T-helper 2 cell treated with Interferon-gamma antibody and Interleukin-4, amounts not matched to agents 5 μg/mL and 100 μg/mL, for 36 hours (primary cell): ENCODE measurements around the gene SPTLC3.
A peak's percentile ranks its signal among the peaks of the same experiment; 100 is the strongest.

Experiments
- DNase-seq: peaks from one replicate; pipeline ENCODE4 v3.0.0; 2021; ENCODE audit warnings: low spot score
- H3K27ac Mint-ChIP-seq: one replicate; pipeline ENCODE4 v1.8.0; 2021; ENCODE audit warnings: mild to moderate bottlenecking, mixed read lengths
- H3K27me3 Mint-ChIP-seq: one replicate; pipeline ENCODE4 v1.8.0; 2021; ENCODE audit warnings: low read depth, mixed read lengths
- H3K36me3 Mint-ChIP-seq: one replicate; pipeline ENCODE4 v1.8.0; 2021; ENCODE audit warnings: low read depth, mixed read lengths
- H3K4me1 Mint-ChIP-seq: one replicate; pipeline ENCODE4 v1.8.0; 2021; ENCODE audit warnings: low read depth, mixed read lengths
- H3K4me3 Mint-ChIP-seq: one replicate; pipeline ENCODE4 v1.8.0; 2022; ENCODE audit warnings: mild to moderate bottlenecking, moderate library complexity, mixed read lengths
- H3K9me3 Mint-ChIP-seq: one replicate; pipeline ENCODE4 v1.8.0; 2021; ENCODE audit warnings: mixed read lengths

Gene SPTLC3

GRCh38 chr20:13006825-13007224 is 1.9 kb upstream of the SPTLC3 start:
- H3K4me3 Mint-ChIP-seq, result no peak overlapping the region
- no peaks in the 10 kb centered on the region for H3K36me3 Mint-ChIP-seq
- H3K27ac Mint-ChIP-seq, result no peak overlapping the region
- H3K4me1 Mint-ChIP-seq, result peaks cover 16% of the 10 kb centered on the region
- peaks cover 13% of the 10 kb centered on the region for H3K27me3 Mint-ChIP-seq
- DNase-seq, result no peak
- H3K9me3 Mint-ChIP-seq, result no peaks in the 10 kb centered on the region

GRCh38 chr20:13007596-13007995 is 1.2 kb upstream of the SPTLC3 start:
- no peaks in the 10 kb centered on the region for H3K36me3 Mint-ChIP-seq
- H3K9me3 Mint-ChIP-seq, result no peaks in the 10 kb centered on the region
- no peak overlapping the region for H3K4me3 Mint-ChIP-seq
- H3K4me1 Mint-ChIP-seq, result peaks cover 16% of the 10 kb centered on the region
- no peak for DNase-seq
- H3K27ac Mint-ChIP-seq, result no peak overlapping the region
- peaks cover 13% of the 10 kb centered on the region for H3K27me3 Mint-ChIP-seq

GRCh38 chr20:13009682-13010406 is 1.1 kb downstream of the SPTLC3 start:
- peak overlapping the region; percentile 78 for H3K4me3 Mint-ChIP-seq
- peaks cover 13% of the 10 kb centered on the region for H3K27me3 Mint-ChIP-seq
- H3K4me1 Mint-ChIP-seq, result peaks cover 18% of the 10 kb centered on the region
- H3K9me3 Mint-ChIP-seq, result no peaks in the 10 kb centered on the region
- H3K36me3 Mint-ChIP-seq, result no peaks in the 10 kb centered on the region
- DNase-seq, result peak; percentile 7
- peak overlapping the region; percentile 49 for H3K27ac Mint-ChIP-seq

- Mint-ChIP-seq H3K36me3 (no peaks in the 10 kb centered on the region), H3K9me3 (no peaks in the 10 kb centered on the region), H3K27ac (no peak overlapping the region), H3K27me3 (no peaks in the 10 kb centered on the region), H3K4me1 (peaks cover 18% of the 10 kb centered on the region), H3K4me3 (no peak overlapping the region)
- DNase-seq, result no peak
Observed at GRCh38 chr20:13012886-13013285, 4.1 kb downstream of the SPTLC3 start.

GRCh38 chr20:13013411-13013810 is 4.6 kb downstream of the SPTLC3 start:
- Mint-ChIP-seq H3K27me3 (no peaks in the 10 kb centered on the region), H3K4me3 (no peak overlapping the region), H3K36me3 (no peaks in the 10 kb centered on the region), H3K4me1 (peaks cover 18% of the 10 kb centered on the region), H3K27ac (no peak overlapping the region), H3K9me3 (no peaks in the 10 kb centered on the region)
- DNase-seq, result no peak

- Mint-ChIP-seq H3K4me3 (no peak overlapping the region), H3K4me1 (peaks cover 2% of the 10 kb centered on the region), H3K27me3 (no peaks in the 10 kb centered on the region), H3K36me3 (no peaks in the 10 kb centered on the region), H3K9me3 (peaks cover 14% of the 10 kb centered on the region), H3K27ac (no peak overlapping the region)
- DNase-seq, result no peak
Observed at GRCh38 chr20:13017235-13017634, 8.5 kb downstream of the SPTLC3 start.

GRCh38 chr20:13017883-13018535 is 9.2 kb downstream of the SPTLC3 start:
- peaks cover 15% of the 10 kb centered on the region for H3K9me3 Mint-ChIP-seq
- H3K4me3 Mint-ChIP-seq, result no peak overlapping the region
- no peaks in the 10 kb centered on the region for H3K4me1 Mint-ChIP-seq
- H3K27ac Mint-ChIP-seq, result no peak overlapping the region
- DNase-seq, result no peak
- H3K27me3 Mint-ChIP-seq, result no peaks in the 10 kb centered on the region
- no peaks in the 10 kb centered on the region for H3K36me3 Mint-ChIP-seq

GRCh38 chr20:13021205-13021970 is 12.6 kb downstream of the SPTLC3 start:
- no peak for DNase-seq
- H3K9me3 Mint-ChIP-seq, result peaks cover 15% of the 10 kb centered on the region
- H3K27me3 Mint-ChIP-seq, result no peaks in the 10 kb centered on the region
- no peak overlapping the region for H3K4me3 Mint-ChIP-seq
- no peak overlapping the region for H3K27ac Mint-ChIP-seq
- no peaks in the 10 kb centered on the region for H3K4me1 Mint-ChIP-seq
- no peaks in the 10 kb centered on the region for H3K36me3 Mint-ChIP-seq

GRCh38 chr20:13022401-13023155 is 13.8 kb downstream of the SPTLC3 start:
- DNase-seq, result no peak
- Mint-ChIP-seq H3K4me3 (no peak overlapping the region), H3K27me3 (no peaks in the 10 kb centered on the region), H3K9me3 (peaks cover 15% of the 10 kb centered on the region), H3K27ac (no peak overlapping the region), H3K36me3 (no peaks in the 10 kb centered on the region), H3K4me1 (no peaks in the 10 kb centered on the region)

GRCh38 chr20:13024596-13024995 is 15.8 kb downstream of the SPTLC3 start:
- Mint-ChIP-seq H3K9me3 (peaks cover 15% of the 10 kb centered on the region), H3K4me3 (no peak overlapping the region), H3K27ac (no peak overlapping the region), H3K4me1 (no peaks in the 10 kb centered on the region), H3K27me3 (no peaks in the 10 kb centered on the region), H3K36me3 (no peaks in the 10 kb centered on the region)
- DNase-seq, result no peak

GRCh38 chr20:13025181-13025580 is 16.4 kb downstream of the SPTLC3 start:
- Mint-ChIP-seq H3K9me3 (peaks cover 15% of the 10 kb centered on the region), H3K27ac (no peak overlapping the region), H3K27me3 (no peaks in the 10 kb centered on the region), H3K4me1 (no peaks in the 10 kb centered on the region), H3K36me3 (no peaks in the 10 kb centered on the region), H3K4me3 (no peak overlapping the region)
- DNase-seq, result no peak

GRCh38 chr20:13028001-13028400 is 19.2 kb downstream of the SPTLC3 start:
- DNase-seq, result no peak
- Mint-ChIP-seq H3K4me1 (no peaks in the 10 kb centered on the region), H3K4me3 (no peak overlapping the region), H3K27ac (no peak overlapping the region), H3K9me3 (no peaks in the 10 kb centered on the region), H3K27me3 (peaks cover 1% of the 10 kb centered on the region), H3K36me3 (no peaks in the 10 kb centered on the region)

GRCh38 chr20:13028673-13029072 is 19.9 kb downstream of the SPTLC3 start:
- DNase-seq, result no peak
- no peaks in the 10 kb centered on the region for H3K9me3 Mint-ChIP-seq
- no peak overlapping the region for H3K4me3 Mint-ChIP-seq
- no peak overlapping the region for H3K27ac Mint-ChIP-seq
- H3K36me3 Mint-ChIP-seq, result no peaks in the 10 kb centered on the region
- H3K27me3 Mint-ChIP-seq, result peaks cover 1% of the 10 kb centered on the region
- no peaks in the 10 kb centered on the region for H3K4me1 Mint-ChIP-seq
